CD4-positive, alpha-beta memory T cell (primary cell): Measurements from ENCODE around the gene FAM20A. TPM values are rescaled to one million over a fixed set of nuclear protein-coding genes. Genes with fewer than 3 reads are reported as not detected.

ENCODE experiments used
- CTCF ChIA-PET: fragments of 350-600 bp; sonication (Branson Sonifier 250); formaldehyde crosslinking; loops from one replicate; lab custom pipeline; 2021; ENCODE audit warnings: inconsistent platforms; ENCODE audit not compliant: partially characterized antibody; lab: Charles Lee
- POLR2A ChIA-PET: fragments of 350-600 bp; sonication (Branson Sonifier 250); formaldehyde crosslinking; loops from one replicate; lab custom pipeline; 2021; ENCODE audit not compliant: partially characterized antibody; lab: Charles Lee
- DNase-seq, 5 donors: peaks; one replicate each; pipeline versions ENCODE4 v3.0.0 to v3.0.0-alpha.2; 2020 to 2022; ENCODE audit warnings: mixed read lengths in 1 of 5
- H3K27ac ChIP-seq: one replicate; pipeline ENCODE4 v1.7.0; 2013; ENCODE audit warnings: low read depth, low read length
- H3K27me3 ChIP-seq: 2 replicates; pipeline ENCODE4 v1.7.0; 2013; ENCODE audit warnings: mild to moderate bottlenecking, low read length, moderate library complexity; ENCODE audit not compliant: insufficient read depth
- H3K36me3 ChIP-seq: 2 replicates; pipeline ENCODE4 v1.7.0; 2013; ENCODE audit warnings: mild to moderate bottlenecking, low read length, moderate library complexity; ENCODE audit not compliant: insufficient read depth
- H3K4me1 ChIP-seq: 2 replicates; pipeline ENCODE4 v1.7.0; 2013; ENCODE audit warnings: mild to moderate bottlenecking, low read length, moderate library complexity; ENCODE audit not compliant: insufficient read depth
- H3K4me3 ChIP-seq, 2 donors: one replicate each; pipeline ENCODE4 v1.7.0; 2013; ENCODE audit warnings: low read length in 2 of 2, mild to moderate bottlenecking in 1 of 2
- H3K9me3 ChIP-seq, 2 donors: one replicate each; pipeline ENCODE4 v1.7.0; 2013; ENCODE audit warnings: low read length in 2 of 2, control low read depth in 1 of 2; ENCODE audit not compliant: control insufficient read depth in 1 of 2
- H3K27ac Mint-ChIP-seq, 7 donors: one replicate each; pipeline ENCODE4 v1.8.0; 2020 to 2021; ENCODE audit warnings: mixed read lengths in 7 of 7, mild to moderate bottlenecking in 6 of 7, inconsistent platforms in 3 of 7, moderate library complexity in 3 of 7
- H3K27me3 Mint-ChIP-seq, 2 donors: one replicate each; pipeline ENCODE4 v1.8.0; 2020 to 2021; ENCODE audit warnings: mixed read lengths in 2 of 2
- H3K36me3 Mint-ChIP-seq, 2 donors: one replicate each; pipeline ENCODE4 v1.8.0; 2020 to 2021; ENCODE audit warnings: mixed read lengths in 2 of 2, inconsistent platforms in 1 of 2, mild to moderate bottlenecking in 1 of 2
- H3K4me1 Mint-ChIP-seq, 4 donors: one replicate each; pipeline ENCODE4 v1.8.0; 2020 to 2021; ENCODE audit warnings: mixed read lengths in 4 of 4, mild to moderate bottlenecking in 1 of 4
- H3K4me3 Mint-ChIP-seq, 8 donors: one replicate each; pipeline ENCODE4 v1.8.0; 2020 to 2021; ENCODE audit warnings: mixed read lengths in 8 of 8, mild to moderate bottlenecking in 7 of 8, moderate library complexity in 6 of 8, inconsistent platforms in 3 of 8
- H3K9me3 Mint-ChIP-seq, 8 donors: one replicate each; pipeline ENCODE4 v1.8.0; 2020 to 2021; ENCODE audit warnings: mixed read lengths in 8 of 8, mild to moderate bottlenecking in 5 of 8, inconsistent platforms in 3 of 8, moderate library complexity in 1 of 8
- intact Hi-C: fragments of 100-400 bp; cut with micrococcal nuclease; formaldehyde crosslinking; loops from one replicate; pipeline ENCODE4 v1.15.1; 2023
- polyA plus RNA-seq, 2 donors: library from polyadenylated mRNA; unstranded; fragments of 300-500 nt; fragmentation: Illumina TruSeq; gene quantifications; one replicate each; pipeline ENCODE4 v1.2.3, GENCODE V29; 2021
- total RNA-seq, 2 experiments: library from RNA; stranded (reverse); gene quantifications; one replicate each; pipeline ENCODE4 v1.2.3, GENCODE V29; 2021

The FAM20A gene
- total and polyA plus RNA-seq, 4 experiments from 2014 or later = 0.08 TPM; not detected in 3

DNA sequence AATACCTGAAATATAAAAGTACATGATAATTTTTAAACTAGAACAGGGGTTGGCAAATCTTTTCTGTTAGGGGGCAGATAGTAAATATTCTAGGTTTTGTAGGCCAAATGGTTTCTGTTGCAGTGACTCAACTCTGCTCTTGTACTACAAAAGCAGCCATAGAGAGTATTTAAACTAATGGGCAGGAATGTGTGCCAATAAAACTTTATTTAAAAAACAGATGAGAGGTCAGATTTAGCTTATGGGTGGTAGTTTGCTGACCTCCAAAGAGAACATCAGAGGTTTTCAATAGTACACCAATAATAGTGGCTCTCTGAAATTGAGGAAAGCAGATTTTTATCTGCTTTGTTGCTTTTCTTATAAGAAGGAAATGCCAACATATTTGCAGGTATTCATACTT lies 15.2 kb upstream of the FAM20A start:
- no peak for DNase-seq
- Histone ChIP-seq H3K36me3 (no peaks in the 10 kb centered on the region), H3K27me3 (no peaks in the 10 kb centered on the region), H3K27ac (no peak overlapping the region), H3K9me3 (no peaks in the 10 kb centered on the region), H3K4me3 (no peak overlapping the region), H3K4me1 (no peaks in the 10 kb centered on the region)
- POLR2A ChIA-PET = no interaction called here
- Mint-ChIP-seq H3K36me3 (no peaks in the 10 kb centered on the region), H3K27ac (no peak overlapping the region), H3K27me3 (peaks cover 36% of the 10 kb centered on the region in 2 donors), H3K4me3 (no peak overlapping the region), H3K9me3 (peaks cover 0 to 5% (median 2%) of the 10 kb centered on the region in 8 donors), H3K4me1 (no peaks in the 10 kb centered on the region)
- intact Hi-C loops = no loop called here
- CTCF ChIA-PET = no interaction called here

DNA sequence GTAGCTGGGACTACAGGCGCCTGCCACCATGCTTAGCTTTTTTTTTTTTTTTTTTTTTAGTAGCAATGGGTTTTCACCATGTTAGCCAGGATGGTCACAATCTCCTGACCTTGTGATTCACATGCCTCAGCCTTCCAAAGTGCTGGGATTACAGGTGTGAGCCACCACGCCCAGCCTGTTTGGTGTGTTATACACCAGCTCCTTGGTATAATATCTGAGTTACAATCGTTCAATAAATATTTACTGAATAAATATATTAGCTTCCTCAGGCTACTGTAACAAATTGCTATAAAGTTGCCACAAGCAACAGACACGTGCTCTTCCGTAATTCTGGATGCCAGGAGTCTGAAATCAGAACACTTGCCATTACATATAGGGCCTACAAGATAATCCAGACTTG lies 13.6 kb upstream of the FAM20A start:
- H3K27me3 Mint-ChIP-seq = peaks cover 27 to 28% of the 10 kb centered on the region in 2 donors

DNA sequence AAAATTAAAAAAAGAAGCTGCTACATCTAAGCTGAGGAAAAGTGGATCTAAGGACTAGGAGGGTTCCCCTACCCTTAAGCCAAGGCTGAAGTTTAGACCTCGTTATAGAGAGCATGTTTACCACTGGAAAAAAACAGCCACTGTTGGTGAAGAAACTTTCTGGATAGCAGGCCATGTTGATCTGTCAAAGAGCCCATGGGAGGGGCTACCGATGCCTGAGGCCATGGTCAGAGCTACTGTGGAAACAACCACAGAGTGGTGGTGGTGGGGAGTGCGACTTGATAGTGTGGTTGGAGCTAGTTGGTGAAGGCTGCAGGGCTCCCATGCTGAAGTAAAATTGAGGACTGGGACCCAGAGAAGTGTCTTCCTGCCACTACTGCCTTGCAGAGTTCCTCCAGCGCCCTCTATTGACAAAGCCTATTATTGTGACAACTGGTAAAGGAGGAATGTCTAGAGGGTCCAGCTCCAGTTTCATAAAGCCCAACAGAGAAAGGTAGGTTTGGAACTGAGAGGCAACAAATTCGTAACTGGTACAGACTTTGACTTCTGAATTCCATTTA lies 12.7 kb upstream of the FAM20A start:
- CTCF ChIA-PET = interaction anchor here (0.7 kb wide), 1 partner anchor 12 kb away, joined by 3 read pairs; the partner anchor contains the start of gene FAM20A

More for the DNA sequence above, 13.6 kb upstream of the FAM20A start:
- Mint-ChIP-seq H3K9me3 (peaks cover 0 to 22% (median 16%) of the 10 kb centered on the region in 8 donors), H3K4me3 (no peak overlapping the region), H3K27ac (no peak overlapping the region), H3K36me3 (peaks cover 5 to 6% of the 10 kb centered on the region in 2 donors), H3K4me1 (no peaks in the 10 kb centered on the region)
- CTCF ChIA-PET = interaction anchor here (0.7 kb wide), 1 partner anchor 13 kb away, joined by 3 read pairs; the partner anchor contains the start of gene FAM20A
- H3K9me3 ChIP-seq = peaks cover 0 to 10% of the 10 kb centered on the region in 2 donors
- no peak overlapping the region for H3K4me3 ChIP-seq
- intact Hi-C loops = no loop called here
- H3K27me3 ChIP-seq = no peaks in the 10 kb centered on the region
- POLR2A ChIA-PET = no interaction called here
- no peak overlapping the region for H3K27ac ChIP-seq
- no peaks in the 10 kb centered on the region for H3K36me3 ChIP-seq
- no peak for DNase-seq
- H3K4me1 ChIP-seq = no peaks in the 10 kb centered on the region

DNA sequence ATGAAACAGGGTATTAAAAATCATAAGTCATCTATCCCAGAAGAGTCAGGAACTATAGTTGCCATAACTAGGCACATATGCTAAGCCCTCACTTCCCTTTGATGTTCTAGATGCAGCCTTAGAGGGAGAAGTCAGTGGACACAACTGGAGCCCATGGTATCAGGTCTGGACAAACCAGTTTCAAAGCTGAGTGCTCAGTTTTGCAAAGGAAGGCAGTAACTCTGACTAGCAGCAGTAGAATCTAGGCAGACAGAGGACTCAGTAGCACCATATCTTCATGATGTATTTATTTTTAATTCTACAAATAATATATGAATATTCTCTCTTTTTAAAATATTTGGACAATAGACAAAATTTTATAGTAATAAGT lies 11.7 kb upstream of the FAM20A start:
- no peaks in the 10 kb centered on the region for H3K27me3 ChIP-seq
- no peak overlapping the region for H3K4me3 ChIP-seq
- no peak for DNase-seq
- H3K9me3 ChIP-seq = peaks cover 0 to 10% of the 10 kb centered on the region in 2 donors
- no peak overlapping the region for H3K27ac ChIP-seq
- ChIA-PET POLR2A (no interaction called here), CTCF (no interaction called here)
- no peaks in the 10 kb centered on the region for H3K4me1 ChIP-seq
- intact Hi-C loops = no loop called here
- H3K4me1 Mint-ChIP-seq = no peaks in the 10 kb centered on the region
- no peak overlapping the region for H3K4me3 Mint-ChIP-seq
- peaks cover 0 to 40% (median 29%) of the 10 kb centered on the region in 8 donors for H3K9me3 Mint-ChIP-seq
- peaks cover 14 to 15% of the 10 kb centered on the region in 2 donors for H3K27me3 Mint-ChIP-seq
- H3K36me3 ChIP-seq = no peaks in the 10 kb centered on the region
- peaks cover 6 to 8% of the 10 kb centered on the region in 2 donors for H3K36me3 Mint-ChIP-seq
- no peak overlapping the region for H3K27ac Mint-ChIP-seq

More for the DNA sequence above, 12.7 kb upstream of the FAM20A start:
- H3K27me3 Mint-ChIP-seq = peaks cover 20% of the 10 kb centered on the region in 2 donors
- H3K4me3 ChIP-seq = no peak overlapping the region
- no peak overlapping the region for H3K27ac Mint-ChIP-seq
- H3K36me3 Mint-ChIP-seq = peaks cover 5 to 6% of the 10 kb centered on the region in 2 donors
- peaks cover 0 to 10% of the 10 kb centered on the region in 2 donors for H3K9me3 ChIP-seq
- no peak overlapping the region for H3K27ac ChIP-seq
- H3K4me3 Mint-ChIP-seq = no peak overlapping the region
- peaks cover 0 to 31% (median 23%) of the 10 kb centered on the region in 8 donors for H3K9me3 Mint-ChIP-seq
- H3K27me3 ChIP-seq = no peaks in the 10 kb centered on the region
- H3K36me3 ChIP-seq = no peaks in the 10 kb centered on the region
- intact Hi-C loops = no loop called here
- H3K4me1 Mint-ChIP-seq = no peaks in the 10 kb centered on the region
- POLR2A ChIA-PET = no interaction called here
- DNase-seq = peak in 1 of 5 donors; percentile 21
- H3K4me1 ChIP-seq = no peaks in the 10 kb centered on the region

DNA sequence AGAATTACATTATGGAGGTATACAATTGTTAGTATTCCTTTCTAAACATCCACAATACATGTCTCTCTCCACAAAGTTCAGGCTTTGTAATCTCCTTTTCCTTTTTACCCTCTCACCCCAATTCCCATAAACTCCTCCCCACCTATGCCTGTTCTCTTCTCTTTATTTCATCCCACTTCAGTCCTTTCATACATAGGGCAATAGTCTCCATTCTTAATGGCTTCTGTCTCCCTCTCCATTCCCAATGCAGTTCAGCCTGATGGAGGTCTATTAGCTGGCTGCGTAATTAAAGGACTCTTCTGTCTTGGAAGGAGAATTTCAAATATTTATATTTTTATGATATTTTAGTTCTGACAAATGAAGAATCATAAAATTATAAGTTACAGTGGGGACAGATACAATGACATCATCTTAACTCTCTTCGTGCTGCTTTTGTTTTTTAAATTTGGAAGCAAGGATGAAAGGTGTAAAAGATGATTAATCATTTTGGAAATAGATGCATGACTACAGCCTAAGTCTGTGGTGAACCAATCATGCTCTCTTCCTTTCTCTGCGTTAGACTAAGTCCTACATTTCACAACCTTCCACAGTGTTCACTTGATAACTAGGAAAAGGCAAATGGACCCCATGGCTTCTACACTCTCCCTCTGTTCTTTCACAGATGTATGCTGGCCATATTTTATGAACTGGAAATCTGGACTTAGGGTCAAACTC lies 11.2 kb upstream of the FAM20A start:
- ChIA-PET CTCF (no interaction called here), POLR2A (no interaction called here)
- Histone ChIP-seq H3K4me1 (no peaks in the 10 kb centered on the region), H3K9me3 (peaks cover 0 to 10% of the 10 kb centered on the region in 2 donors), H3K27ac (no peak overlapping the region), H3K27me3 (no peaks in the 10 kb centered on the region), H3K4me3 (no peak overlapping the region), H3K36me3 (no peaks in the 10 kb centered on the region)
- no peak for DNase-seq
- no peak overlapping the region for H3K27ac Mint-ChIP-seq
- peaks cover 6 to 13% of the 10 kb centered on the region in 2 donors for H3K36me3 Mint-ChIP-seq
- H3K4me1 Mint-ChIP-seq = no peaks in the 10 kb centered on the region
- peaks cover 11 to 15% of the 10 kb centered on the region in 2 donors for H3K27me3 Mint-ChIP-seq
- no peak overlapping the region for H3K4me3 Mint-ChIP-seq
- intact Hi-C loops = no loop called here
- H3K9me3 Mint-ChIP-seq = peaks cover 0 to 45% (median 33%) of the 10 kb centered on the region in 8 donors

DNA sequence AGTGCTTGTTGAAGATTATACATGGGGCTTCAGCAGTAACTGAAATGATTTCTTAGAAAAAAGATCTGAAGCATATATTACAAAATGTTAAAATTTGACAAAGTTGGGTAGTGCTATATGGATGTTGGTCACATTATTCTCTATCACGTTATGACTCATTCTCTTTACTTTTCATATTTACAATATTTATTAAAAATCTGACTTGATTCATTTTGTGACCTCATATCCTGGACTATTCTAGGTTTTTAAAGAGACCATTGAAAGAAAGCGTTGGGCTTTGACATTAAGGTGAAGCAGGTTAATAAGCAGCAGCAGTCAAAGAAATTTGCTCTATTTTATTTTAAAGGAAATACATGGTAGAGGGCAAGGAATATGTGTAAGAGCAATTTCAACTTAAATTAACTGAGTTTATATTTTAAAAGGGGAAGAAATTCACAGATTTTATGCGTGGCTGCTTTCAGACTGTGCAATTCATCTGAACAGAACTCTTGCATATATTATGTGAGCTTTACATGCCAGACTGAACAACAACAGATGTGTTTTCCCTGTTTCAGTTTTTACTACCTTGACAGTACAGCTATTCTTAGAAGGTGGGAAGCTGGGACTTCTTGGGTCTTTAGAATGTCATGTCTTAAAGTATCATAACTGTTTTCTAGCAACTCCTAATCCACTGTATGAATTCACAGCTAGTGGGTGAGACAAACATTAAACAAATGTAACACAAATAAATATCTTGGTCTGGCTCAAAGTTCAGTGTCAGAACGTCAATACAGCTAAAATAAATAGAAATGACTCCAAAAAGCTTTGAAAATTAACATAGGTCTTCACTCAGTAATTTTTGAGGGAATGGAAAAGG lies 10.4 kb upstream of the FAM20A start:
- no peak for DNase-seq
- POLR2A ChIA-PET = no interaction called here
- CTCF ChIA-PET = no interaction called here
- no peaks in the 10 kb centered on the region for H3K4me1 ChIP-seq
- peaks cover 11 to 17% of the 10 kb centered on the region in 2 donors for H3K27me3 Mint-ChIP-seq
- H3K27me3 ChIP-seq = no peaks in the 10 kb centered on the region
- H3K9me3 ChIP-seq = peaks cover 0 to 10% of the 10 kb centered on the region in 2 donors
- H3K4me3 ChIP-seq = no peak overlapping the region
- no peak overlapping the region for H3K27ac ChIP-seq
- peaks cover 2 to 53% (median 38%) of the 10 kb centered on the region in 8 donors for H3K9me3 Mint-ChIP-seq
- H3K36me3 ChIP-seq = no peaks in the 10 kb centered on the region
- no peak overlapping the region for H3K27ac Mint-ChIP-seq
- no peak overlapping the region for H3K4me3 Mint-ChIP-seq
- H3K4me1 Mint-ChIP-seq = no peaks in the 10 kb centered on the region
- intact Hi-C loops = no loop called here
- H3K36me3 Mint-ChIP-seq = peaks cover 6 to 13% of the 10 kb centered on the region in 2 donors

DNA sequence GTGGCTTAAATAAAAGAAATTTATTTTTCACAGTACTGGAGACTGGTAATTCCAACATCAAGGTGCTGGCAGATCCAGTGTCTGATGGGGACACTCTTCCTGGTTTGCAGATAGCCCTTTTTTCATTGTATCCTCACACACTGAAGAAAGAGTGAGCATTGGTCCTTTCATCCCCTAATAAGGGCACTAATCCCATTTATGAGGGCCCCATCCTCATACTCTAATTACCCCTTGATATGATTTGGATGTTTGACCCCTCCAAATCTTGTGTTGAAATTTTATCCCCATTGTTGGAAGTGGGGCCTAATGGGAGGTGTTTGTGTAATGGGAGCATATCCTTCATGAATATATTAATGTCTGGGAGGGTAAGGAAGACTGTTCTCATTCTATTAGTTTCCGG lies 9.4 kb upstream of the FAM20A start:
- no peak for DNase-seq
- H3K4me3 ChIP-seq = no peak overlapping the region
- no peaks in the 10 kb centered on the region for H3K4me1 ChIP-seq
- peaks cover 0 to 10% of the 10 kb centered on the region in 2 donors for H3K9me3 ChIP-seq
- H3K4me3 Mint-ChIP-seq = no peak overlapping the region
- peaks cover 2 to 59% (median 38%) of the 10 kb centered on the region in 8 donors for H3K9me3 Mint-ChIP-seq
- no peaks in the 10 kb centered on the region for H3K27me3 ChIP-seq
- peaks cover 8 to 17% of the 10 kb centered on the region in 2 donors for H3K27me3 Mint-ChIP-seq
- no peaks in the 10 kb centered on the region for H3K4me1 Mint-ChIP-seq
- ChIA-PET CTCF (no interaction called here), POLR2A (no interaction called here)
- no peaks in the 10 kb centered on the region for H3K36me3 ChIP-seq
- H3K27ac Mint-ChIP-seq = no peak overlapping the region
- H3K36me3 Mint-ChIP-seq = peaks cover 6 to 13% of the 10 kb centered on the region in 2 donors
- intact Hi-C loops = no loop called here
- H3K27ac ChIP-seq = no peak overlapping the region
